Putamen (tissue), 1 donor: ENCODE data around the gene BBOX1.
"Not testable (repeated sequence)": the region's sequence is repeated elsewhere in the genome, so short reads cannot be mapped to it uniquely, and the experiment has no call there.

Experiments used
- DNase-seq: peaks from one replicate; pipeline ENCODE4 v3.0.0-alpha.2; 2016; ENCODE audit warnings: low spot score

The BBOX1 gene

DNA sequence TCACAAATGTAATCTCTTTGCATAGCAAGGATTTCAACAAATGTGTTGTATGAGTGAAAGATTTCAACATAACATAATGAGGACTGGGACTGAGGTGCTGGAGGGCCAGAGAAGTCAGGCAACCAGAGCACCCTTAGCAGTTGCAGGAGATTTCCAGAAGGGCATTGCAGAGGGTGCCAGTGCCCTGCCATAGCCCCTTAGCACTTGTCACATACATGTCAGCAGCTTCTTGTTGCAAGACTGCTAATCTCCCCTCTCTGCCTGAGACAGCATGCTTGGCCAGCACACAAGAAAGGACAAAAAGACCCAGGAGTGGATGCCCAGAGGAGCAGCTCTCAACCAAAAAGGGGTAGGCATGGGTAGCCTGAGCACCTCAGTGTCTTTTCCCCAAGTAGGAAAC is 43.2 kb downstream of the BBOX1 start:
- no peak for DNase-seq

DNA sequence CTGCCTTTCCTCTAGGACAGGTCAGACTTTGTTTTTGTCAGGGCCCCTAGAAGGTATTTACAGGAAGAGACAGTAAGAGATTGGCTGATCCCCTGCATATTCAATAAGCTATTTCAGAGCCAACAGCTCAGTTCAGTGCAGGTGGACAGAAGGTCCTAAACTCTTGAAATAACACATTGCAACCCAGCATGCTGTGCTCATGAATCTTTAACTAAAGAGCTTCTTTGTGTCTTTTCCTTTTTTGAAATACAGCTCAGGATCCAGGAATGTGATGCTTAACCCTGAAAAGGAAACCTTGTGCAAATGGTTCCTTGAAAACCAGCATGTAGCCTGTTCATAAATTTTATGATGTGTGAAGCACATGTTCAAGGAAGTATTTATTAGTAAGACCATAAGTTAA is 43.9 kb downstream of the BBOX1 start:
- no peak for DNase-seq

DNA sequence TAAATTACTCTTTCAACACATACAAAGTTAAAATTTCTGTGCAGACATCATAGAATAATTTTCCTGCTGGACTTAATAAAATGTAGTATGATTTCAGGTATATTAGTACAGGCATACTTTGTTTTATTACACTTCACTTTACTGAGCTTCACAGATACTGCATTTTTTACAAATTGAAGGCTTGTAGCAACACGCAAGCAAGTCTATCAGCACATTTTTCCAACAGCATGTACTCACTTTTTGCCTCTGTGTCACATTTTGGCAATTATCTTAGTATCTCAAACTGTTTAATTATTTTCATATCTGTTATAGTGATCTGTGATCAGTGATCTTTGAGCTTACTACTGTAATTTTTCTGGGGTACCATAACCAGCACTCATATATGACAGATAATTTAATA is 44.5 kb downstream of the BBOX1 start:
- DNase-seq: no peak

DNA sequence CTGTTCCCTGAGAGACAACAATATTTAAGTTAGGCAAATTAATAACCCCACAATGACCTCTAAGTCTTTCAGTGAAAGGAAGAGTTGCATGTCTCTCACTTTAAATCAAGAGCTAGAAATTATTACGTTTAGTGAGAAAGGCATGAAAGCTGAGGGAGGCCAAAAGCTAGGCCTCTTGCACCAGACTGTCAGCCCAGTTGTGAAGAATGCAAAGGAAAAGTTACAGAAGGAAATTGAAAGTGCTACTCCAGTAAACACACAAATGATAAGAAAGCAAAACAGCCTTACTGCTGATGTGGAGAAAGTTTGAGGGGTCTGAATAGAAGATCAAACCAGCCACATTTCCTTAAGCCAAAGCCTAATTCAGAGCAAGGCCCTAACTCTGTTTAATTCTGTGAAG is 45.0 kb downstream of the BBOX1 start:
- no peak for DNase-seq

DNA sequence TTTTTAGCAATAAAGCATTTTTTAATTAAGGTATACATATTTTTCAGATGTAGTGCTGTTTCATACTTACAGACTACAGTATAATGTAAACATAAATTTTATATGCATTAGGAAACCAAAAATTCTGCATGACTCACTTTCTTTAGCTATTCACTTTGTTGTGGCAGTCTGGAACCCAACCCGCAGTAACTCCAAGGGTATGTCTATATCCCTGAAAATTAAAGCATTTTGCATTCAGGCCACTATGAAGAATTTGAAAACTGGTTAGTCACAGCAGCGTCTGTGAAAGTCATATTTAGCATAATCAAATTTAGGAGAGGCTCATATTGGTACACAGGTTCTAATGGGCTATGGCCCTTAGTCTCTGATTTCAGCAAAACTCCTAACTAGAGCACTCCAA is 46.8 kb downstream of the BBOX1 start:
- DNase-seq: no peak

DNA sequence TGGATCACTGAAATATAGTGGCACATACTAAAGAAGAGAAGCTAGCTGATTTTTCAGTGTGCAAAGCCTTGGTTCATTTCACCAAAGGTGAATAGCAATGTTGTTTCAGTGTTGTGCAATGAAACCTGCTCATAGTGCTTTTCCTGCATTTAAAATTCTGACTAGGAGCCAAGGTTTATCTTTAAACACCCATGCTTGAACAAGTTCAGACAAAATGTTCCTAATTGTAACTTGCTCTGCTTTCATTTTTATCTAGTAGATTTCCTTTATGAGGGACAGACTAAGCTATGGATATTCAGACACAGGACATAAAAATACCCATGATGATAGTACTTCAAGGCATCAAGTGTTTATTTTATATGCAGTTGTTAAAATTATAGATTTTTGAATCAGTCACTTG is 47.7 kb downstream of the BBOX1 start:
- peak; percentile 22 for DNase-seq

DNA sequence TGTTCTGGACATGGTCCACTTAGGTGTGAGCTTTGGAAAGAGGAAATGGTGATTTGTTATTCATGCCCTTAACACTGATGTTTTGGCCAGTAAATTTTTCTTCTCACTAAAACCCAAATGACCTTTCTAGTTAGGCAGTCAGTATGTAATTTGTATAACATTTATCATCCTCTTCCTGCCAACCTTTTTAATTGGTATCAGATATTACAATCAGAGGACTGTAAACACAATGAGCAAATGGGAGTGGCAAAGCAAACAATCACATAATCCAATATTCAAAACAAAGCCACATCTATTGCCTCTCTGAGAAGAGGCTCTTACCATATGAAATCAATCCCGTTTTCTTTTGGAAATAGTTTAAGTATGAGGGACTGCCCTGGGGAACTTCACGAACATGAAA is 49.1 kb downstream of the BBOX1 start:
- no peak for DNase-seq

DNA sequence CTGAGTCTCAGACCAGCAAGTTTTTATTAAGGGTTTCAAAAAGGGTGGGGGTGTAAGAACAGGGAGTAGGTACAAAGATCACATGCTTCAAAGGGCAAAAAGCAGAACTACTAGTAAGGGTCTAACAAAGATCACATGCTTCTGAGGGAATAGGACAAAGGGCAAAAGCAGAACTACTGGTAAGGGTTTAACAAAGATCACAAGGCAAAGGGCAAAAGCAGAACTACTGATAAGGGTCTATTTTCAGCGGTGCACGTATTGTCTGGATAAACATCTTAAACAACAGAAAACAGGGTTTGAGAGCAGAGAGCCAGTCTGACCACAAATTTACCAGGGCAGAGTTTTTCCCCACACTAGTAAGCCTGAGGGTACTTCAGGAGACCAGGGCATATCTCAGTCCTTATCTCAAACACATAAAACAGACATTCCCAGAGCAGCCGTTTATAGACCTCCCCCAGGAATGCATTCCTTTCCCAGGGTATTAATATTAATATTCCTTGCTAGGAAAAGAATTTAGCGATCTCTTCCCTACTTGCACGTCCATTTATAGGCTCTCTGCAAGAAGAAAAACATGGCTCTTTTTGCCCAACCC is 49.8 kb downstream of the BBOX1 start:
- DNase-seq: not testable (repeated sequence)

DNA sequence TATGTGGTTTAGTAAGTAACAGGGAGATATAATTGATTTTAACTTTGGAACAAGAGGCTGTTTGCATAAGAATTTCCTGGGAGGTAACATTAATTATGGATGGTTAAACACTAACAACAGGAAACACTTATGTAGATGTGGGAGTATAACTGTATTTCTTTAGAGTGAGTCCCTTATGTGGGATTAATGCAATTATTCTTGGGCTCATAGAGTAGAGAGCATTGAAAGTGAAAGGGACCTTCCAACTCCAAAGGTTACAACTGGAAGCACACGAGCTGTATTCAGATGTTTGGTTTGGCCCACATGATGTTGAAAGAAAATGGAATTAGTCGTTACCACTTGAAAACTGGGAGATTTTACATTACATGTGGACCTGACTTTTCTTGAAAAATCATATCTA is 53.5 kb downstream of the BBOX1 start:
- no peak for DNase-seq

DNA sequence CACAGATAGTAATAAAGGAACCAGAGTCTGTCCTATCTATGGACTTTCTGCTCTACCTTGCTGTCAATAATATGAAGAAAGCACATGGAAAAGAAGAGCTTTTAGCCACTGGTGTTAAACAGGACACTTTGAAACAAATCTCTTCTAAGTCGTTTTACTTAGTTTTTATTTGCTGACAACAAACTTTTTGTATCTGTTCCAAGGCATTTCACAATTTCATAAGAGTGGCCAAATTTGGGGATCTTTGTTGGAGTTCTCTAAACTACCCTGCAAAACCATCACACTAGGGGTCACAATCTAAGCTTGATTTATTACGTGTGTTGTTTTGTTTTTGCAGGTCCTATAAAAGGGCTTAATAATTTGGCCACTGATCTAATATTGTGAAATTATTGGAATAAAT is 54.4 kb downstream of the BBOX1 start:
- DNase-seq: no peak

DNA sequence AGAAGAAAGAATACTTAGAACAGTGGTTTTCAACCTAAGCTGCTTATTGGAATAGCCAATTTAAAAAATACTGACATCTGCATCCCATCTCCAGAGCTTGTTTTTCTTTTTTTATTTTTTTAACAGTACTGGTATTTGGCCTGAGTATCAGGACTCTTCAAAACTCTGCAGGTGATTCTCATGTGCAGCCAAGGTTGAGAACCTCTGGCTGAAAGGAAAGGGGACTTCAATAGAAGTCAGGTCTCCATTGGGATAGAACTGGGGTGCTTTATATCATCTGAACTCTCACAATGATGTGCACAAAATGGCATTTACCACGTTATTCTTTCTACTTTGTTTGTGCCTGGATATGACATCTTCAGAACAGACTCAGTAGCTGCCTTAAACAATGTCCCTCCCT is 55.3 kb downstream of the BBOX1 start:
- DNase-seq: no peak

DNA sequence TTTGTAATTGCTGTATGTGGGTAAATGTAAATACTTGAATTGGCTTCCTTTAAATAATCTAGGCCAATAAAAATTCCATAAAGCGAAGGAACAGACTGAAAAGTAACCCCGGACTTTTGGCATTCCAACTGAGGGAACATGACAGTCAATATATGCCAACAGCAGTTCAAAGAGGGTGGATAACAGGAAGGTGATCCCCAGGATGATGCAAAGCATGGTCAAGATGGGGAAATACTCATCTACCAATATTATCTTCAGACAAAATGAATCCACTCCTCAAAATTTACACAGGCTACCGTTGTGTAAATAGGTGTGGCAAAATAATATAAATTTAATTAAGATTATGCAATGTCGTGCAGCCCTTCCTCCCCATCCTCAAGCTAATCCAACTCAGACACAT is 56.9 kb downstream of the BBOX1 start:
- DNase-seq: no peak

DNA sequence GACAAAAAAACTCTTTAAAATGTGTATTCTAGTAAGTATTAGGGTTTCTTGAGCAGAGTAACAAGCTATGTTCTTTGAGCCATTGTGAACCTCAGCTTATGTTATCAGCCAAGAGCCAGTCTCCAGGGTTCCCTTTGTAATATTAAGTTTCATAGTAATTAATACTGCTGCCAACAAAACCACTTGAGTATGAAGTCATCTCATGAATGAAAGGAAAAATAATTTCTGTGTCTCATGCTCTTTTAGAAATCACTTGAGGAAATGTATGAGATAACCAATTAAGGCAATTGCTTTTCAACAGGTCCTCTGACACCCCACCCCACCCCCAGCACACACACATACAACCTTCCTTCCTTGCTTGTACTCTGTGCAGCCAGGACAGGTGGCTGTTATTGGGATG is 59.9 kb downstream of the BBOX1 start:
- no peak for DNase-seq

DNA sequence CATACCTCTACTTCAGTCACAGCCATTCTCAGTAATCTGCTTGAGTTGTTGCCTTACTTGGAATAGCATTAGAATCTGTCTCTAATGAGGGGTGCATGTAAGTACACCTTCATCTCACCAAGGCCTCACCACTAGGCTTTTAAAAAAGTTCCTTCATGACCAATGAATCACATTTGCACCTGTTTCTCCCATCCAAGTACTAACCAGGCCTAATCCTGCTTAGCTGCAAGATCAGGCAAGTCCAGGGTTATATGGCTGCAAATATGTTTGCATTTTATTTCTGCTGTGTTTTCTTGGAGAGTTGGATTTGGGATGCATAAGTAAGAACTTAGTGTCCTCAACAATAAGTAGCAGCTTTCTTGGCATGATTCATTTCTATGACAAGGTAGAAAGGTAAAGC is 66.9 kb downstream of the BBOX1 start:
- DNase-seq: no peak

DNA sequence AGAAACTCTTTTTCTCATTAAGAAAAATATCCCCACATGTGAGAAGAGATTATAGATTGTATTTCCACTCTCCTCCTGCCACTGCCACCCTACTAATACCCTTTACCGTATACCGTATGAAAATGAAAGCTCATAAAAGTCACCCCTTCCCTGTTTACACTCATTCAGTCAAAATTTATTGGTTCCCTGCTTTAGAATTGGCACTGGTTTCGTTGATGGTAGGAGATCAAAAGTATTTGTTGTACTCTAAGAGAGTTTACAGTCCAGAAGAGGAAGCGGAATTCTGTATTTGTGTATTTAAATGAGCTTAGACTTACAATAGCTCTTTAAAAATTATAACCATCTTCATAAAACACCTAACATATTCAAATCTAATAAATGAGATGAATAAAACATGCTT is 68.2 kb downstream of the BBOX1 start:
- no peak for DNase-seq

DNA sequence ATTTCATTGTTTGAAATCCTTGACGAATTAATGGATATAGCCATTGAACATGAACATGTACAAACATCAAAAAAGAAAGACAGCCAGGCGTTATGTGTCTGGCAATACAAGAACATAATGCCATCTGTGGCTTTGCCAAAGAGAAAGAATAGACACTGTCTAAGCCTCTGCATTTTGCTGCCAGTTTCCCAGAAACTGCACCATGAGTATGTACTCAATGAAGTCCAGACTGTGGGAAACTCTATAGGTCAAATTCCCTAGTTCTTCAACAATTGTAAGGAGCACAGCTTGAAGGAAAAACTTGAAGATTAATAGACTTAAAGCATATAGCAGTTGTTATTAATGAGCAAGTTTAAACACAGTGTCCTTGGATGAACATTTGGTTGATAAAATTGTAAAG is 71.3 kb downstream of the BBOX1 start:
- no peak for DNase-seq

DNA sequence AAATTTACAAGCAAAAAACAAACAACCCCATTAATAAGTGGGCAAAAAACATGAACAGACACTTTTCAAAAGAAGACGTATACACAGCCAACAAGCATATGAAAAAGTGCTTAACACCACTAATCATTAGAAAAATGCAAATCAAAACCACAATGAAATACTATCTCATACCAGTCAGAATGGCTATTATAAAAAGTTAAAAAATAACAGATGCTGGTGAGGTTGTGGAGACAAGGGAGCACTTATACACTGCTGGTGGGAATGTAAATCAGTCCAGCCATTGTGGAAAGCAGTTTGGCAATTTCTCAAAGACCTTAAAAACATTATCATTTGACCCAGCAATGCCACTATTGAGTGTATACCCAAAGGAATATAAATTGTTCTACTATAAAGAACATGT is 72.3 kb downstream of the BBOX1 start:
- no peak for DNase-seq

DNA sequence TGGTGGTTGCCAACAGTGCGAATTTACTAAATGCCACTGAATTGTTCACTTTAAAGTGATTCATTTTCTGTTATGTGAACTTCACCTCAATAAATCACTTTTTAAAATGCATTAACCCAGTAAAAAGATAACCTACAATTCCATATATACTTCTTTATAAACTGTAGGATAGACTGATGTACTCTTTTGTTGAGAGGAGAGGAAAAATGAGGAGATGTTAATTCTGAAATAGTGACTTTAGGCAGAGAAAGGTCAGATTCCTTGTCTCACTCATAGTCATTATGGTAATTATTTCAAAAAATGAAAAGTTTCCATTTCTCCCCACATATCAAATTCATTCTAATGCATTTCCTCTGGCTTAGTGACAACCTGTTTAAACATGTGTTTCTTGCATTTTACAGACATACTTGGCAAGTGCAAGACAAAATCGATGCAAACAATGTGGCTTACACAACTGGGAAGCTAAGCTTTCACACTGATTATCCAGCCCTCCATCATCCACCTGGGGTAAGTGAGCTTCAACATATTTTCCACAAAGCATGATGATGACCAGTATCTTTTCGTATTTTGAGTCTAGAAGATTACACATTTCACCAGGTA is 74.5 kb downstream of the BBOX1 start:
- DNase-seq: no peak

DNA sequence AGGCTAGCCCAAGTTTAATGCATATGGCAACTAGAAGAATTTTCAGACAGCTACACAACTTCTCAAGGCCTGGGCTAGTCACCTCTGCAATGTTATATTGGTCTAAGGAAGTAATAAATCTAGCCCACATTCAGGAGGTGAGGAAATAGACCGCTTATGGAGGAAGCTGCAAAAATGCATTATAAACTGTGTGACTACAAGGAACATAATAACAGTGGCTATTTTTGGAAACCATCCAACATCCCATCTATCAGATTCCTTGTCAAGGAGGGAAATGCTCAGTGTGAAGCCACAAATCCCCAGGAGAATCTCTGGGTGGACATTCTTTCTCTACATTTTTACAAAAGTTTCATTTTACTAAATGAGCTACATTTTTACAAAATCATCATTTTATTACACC is 76.1 kb downstream of the BBOX1 start:
- no peak for DNase-seq

DNA sequence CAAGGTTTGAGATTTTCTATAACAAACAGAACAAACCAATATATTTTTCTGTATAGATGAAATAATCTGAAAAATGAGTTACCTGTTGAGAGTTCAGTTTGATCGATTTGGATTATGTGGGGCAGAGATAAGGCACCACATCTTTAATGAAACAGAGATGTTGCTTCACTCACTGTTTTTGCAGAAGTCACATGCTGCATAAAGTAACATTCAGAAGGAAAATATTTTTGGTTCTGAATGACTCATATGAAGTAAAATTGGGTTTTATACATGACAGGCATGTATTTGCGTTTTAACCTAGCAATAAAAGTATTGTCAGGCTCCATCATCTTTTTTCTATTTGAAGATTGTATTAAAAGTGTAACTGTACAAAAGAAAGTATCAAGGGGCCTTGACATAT is 77.8 kb downstream of the BBOX1 start:
- DNase-seq: no peak

DNA sequence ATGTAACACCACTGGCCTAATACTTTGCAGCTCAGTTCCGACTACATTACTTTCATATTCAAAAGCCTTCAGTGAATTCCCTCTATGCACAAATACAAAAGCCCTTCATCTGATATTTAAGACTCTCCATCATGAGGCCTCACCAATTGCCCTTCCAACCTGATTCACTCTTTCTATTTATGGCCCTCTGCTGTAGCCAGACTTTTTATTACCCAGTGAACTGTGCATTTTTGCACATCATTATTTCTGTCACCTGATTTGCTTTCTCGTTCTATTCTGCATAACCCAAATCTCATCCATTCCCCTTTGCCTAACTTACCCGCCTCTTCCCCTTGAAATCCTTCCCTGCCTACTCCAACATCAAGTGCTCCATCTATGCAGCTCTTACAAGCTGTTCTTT is 78.3 kb downstream of the BBOX1 start:
- DNase-seq: no peak

DNA sequence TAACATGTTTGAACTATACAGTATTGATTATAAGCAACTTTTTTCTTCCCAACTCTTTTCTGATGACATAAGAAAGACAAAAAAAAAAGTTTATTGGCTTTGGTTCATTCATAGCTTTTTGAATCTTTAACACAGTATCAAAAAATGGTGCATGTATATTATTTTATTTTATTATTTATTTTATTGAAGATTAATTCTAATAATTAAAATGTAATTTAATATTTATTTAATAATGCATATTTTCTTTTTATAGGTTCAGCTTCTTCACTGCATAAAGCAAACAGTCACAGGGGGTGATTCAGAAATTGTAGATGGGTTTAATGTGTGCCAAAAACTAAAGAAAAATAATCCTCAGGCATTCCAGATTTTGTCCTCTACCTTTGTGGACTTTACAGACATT is 78.8 kb downstream of the BBOX1 start:
- no peak for DNase-seq

DNA sequence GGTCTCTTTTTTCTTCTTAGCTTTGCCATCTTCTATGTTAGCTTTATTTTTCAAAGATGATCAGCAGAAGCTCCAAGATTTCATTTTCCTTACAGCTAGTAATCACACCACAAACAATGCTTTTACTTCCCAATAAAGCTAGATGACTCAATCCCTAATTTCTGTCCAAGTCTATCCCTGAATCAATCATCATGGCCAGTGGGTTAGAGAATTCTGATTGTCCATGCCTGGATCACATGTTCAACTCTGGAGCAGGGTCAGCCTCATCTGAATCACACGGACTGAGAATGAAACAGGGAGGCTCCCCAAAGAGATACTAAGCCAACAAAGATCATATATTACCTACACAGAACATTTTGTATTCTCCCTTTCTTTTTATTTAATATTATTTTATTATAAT is 79.6 kb downstream of the BBOX1 start:
- no peak for DNase-seq

DNA sequence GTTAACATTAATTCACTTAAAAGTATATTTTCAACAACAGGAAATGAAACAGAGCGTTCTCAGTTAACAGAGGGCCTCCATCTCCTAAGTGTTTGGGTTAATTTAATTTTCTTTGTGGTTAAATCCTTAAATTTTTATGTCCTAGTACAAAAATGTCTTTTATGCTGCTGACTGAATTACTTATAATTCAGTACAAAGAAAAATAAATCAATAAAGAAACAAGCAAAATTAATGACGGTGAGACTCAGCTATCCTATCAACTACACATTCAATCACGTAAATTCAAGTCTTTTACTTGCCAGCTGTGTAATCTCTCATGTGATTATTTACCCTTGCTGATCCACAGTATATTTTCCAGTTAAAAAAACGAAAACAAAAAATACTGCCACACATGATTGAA is 81.4 kb downstream of the BBOX1 start:
- no peak for DNase-seq
